ENCODE data around the gene AURKAIP1.

AURKAIP1 gene

DNA sequence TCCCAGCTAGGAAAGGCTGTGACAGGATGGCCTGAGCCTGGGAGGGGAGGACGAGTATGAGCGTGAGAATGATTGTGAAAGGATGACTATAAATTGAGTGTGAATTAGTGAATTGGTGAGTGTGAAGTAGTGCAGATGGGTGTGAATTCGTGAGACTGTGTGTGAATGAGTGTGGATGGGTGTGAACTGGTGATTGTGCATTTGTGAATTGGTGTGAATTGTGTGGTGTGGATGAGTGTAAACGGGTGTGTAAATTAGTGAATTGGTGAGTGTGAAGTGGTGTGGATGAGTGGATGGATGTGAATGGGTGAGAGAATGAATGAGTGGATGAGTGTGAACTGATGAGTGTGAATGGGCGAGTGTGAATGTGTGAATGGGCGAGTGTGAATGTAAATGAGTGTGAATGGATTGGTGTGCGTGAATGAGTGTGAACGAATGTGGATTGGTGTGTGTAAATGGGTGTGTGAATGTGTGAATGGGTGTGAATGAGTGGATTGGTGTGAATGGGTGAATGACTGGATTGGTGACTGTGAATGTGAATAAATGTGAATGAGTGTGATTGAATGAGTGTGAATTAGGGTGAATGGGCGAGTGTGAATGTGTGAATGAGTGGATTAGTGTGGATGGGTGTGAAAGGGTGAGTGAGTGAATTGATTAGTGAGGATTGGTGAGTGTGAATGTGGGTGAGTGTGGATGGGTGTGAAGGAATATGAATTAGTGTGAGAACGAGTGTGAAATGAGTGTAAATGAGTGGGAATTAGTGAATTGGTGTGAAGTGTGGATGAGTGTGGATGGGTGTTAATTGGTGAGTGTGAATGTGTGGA, 8.9 kb downstream of the AURKAIP1 start:
- Histone ChIP-seq H3K9me3 (ENCODE audit: insufficient read depth, low read depth, low read length) (peaks cover 17% of the 10 kb centered on the region), H3K27me3 (ENCODE audit: insufficient read depth, low read length) (no peaks in the 10 kb centered on the region)

DNA sequence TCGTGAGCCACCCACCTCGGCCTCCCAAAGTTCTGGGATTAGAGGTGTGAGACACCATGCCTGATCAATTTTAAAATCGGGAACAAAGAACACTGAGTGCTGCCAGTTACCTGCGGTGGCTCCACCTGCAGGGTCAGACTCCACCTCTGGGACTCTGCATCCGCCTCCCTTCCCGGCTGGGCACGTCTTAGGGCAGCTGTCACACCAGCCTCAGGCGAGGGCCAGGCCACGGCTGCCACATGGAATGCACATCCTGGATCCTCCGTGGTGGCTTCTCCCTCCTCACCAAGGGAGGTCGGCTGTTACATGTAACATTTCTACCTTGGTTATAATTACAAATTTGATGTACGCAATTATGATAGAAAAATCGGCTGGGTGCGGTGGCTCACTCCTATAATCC, 10.7 kb downstream of the AURKAIP1 start:
- Histone ChIP-seq H3K27ac (ENCODE audit: low read length) (no peak overlapping the region), H3K9me3 (ENCODE audit: insufficient read depth, low read depth, low read length) (peaks cover 17% of the 10 kb centered on the region), H3K4me1 (ENCODE audit: insufficient read depth, low read length) (peaks cover 6% of the 10 kb centered on the region), H3K36me3 (ENCODE audit: insufficient read depth, low read depth, low read length) (no peaks in the 10 kb centered on the region), H3K27me3 (ENCODE audit: insufficient read depth, low read length) (no peaks in the 10 kb centered on the region), H3K4me3 (ENCODE audit: low read length) (no peak overlapping the region), H3K9ac (ENCODE audit: low read depth, low read length) (no peak overlapping the region)

More for the DNA sequence above, 8.9 kb downstream of the AURKAIP1 start:
- Histone ChIP-seq H3K9ac (ENCODE audit: low read depth, low read length) (no peak overlapping the region), H3K4me1 (ENCODE audit: insufficient read depth, low read length) (peaks cover 2% of the 10 kb centered on the region; the same call in 1 of the 2 replicates), H3K27ac (ENCODE audit: low read length) (no peak overlapping the region), H3K36me3 (ENCODE audit: insufficient read depth, low read depth, low read length) (no peaks in the 10 kb centered on the region), H3K4me3 (ENCODE audit: low read length) (no peak overlapping the region)

DNA sequence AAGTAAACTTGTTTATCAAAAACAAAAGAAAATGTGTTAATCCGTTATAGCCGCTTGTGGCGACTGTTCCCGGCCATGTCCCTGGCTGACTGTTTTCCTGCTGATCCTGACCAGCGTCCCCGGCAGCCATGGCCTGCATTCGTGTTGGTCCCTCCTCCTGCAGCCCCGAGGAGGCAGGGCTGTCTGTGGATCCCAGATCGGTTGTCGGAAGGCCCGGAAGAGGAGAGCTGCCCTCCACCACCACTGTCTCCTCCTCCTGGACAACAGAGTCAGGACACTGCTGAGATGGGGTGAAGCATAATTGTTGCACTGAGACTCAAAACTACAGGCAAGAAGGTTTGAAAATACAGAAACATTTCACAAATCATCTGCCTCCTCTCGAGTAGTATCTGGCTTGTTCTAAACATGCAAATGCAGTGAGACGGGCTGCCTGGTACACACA, 13.0 kb downstream of the AURKAIP1 start:
- Histone ChIP-seq H3K27ac (ENCODE audit: low read length) (no peak overlapping the region), H3K36me3 (ENCODE audit: insufficient read depth, low read depth, low read length) (no peaks in the 10 kb centered on the region), H3K4me1 (ENCODE audit: insufficient read depth, low read length) (peaks cover 16% of the 10 kb centered on the region), H3K4me3 (ENCODE audit: low read length) (no peak overlapping the region), H3K9me3 (ENCODE audit: insufficient read depth, low read depth, low read length) (peaks cover 13% of the 10 kb centered on the region), H3K27me3 (ENCODE audit: insufficient read depth, low read length) (no peaks in the 10 kb centered on the region), H3K9ac (ENCODE audit: low read depth, low read length) (no peak overlapping the region)

DNA sequence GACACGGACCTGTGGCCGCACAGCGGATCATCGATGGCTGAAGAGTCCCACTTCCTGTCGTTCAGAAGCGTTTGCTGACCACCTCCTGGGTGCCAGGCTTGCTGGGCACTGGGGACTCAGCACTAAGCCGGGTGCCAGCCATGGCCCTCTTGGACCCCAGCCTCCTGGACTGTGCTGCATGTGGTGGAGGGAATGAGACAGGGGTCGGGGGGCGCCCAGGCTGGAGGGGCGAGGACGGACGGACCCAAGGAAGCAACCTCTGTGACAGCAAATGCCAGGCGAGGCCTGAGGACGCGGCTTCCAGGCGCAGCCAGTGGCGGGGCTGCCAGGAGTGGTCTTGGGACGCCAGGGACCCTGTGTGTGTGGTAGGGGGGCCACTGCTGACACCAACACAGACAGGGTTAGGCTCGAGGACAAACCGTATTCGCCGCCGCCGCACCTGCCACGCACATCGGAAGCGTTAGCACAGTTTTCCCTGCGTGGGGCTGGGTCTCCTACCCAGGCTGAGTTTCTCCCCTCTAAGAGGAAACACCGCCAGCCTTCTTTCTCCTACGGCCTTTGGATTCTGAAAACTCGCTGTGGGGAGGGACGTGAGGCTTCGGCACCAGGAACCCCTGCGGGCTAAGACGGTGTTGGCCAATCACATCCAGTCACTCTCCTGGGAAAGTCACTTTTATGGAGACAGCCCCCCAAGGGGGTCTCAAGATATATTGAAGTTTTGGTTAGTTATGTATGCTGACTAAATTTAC, 13.6 kb downstream of the AURKAIP1 start:
- H3K9ac ChIP-seq (ENCODE audit: low read depth, low read length), result no peak overlapping the region
- no peak overlapping the region for H3K27ac ChIP-seq (ENCODE audit: low read length)
- peaks cover 8% of the 10 kb centered on the region for H3K9me3 ChIP-seq (ENCODE audit: insufficient read depth, low read depth, low read length)
- no peak overlapping the region for H3K4me3 ChIP-seq (ENCODE audit: low read length)
- H3K27me3 ChIP-seq (ENCODE audit: insufficient read depth, low read length), result no peaks in the 10 kb centered on the region
- no peaks in the 10 kb centered on the region for H3K36me3 ChIP-seq (ENCODE audit: insufficient read depth, low read depth, low read length)
- H3K4me1 ChIP-seq (ENCODE audit: insufficient read depth, low read length), result peaks cover 16% of the 10 kb centered on the region

DNA sequence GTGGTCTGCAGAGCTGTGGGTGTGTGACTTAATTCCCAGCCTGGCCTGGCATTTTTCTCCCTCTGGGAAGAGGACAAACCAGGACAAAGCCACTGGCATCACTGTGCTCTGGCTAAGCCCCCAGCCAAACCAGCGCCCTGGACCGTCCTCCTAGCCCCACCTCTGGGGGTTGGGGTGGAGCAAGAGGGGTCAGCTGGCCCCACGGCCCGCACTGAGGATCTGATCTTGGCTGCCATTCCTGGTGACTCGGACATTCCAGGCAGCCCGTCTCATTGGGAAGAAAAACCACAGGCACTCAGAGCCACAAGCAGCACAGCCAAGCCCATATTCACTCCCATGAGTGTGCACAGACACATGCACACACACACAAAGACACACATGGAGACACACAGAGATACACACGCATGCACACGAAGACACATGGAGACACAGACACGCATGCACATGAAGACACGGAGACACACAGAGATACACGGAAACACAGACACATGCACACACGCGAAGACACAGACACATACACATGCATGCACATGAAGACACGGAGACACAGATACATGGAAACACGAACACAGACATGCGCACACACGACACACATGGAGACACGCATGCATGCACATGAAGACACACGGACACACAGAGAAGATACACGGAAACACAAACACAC, 14.4 kb downstream of the AURKAIP1 start:
- no peaks in the 10 kb centered on the region for H3K9me3 ChIP-seq (ENCODE audit: insufficient read depth, low read depth, low read length)
- peaks cover 16% of the 10 kb centered on the region for H3K4me1 ChIP-seq (ENCODE audit: insufficient read depth, low read length)
- H3K36me3 ChIP-seq (ENCODE audit: insufficient read depth, low read depth, low read length), result no peaks in the 10 kb centered on the region
- no peak overlapping the region for H3K4me3 ChIP-seq (ENCODE audit: low read length)
- H3K9ac ChIP-seq (ENCODE audit: low read depth, low read length), result no peak overlapping the region
- no peak overlapping the region for H3K27ac ChIP-seq (ENCODE audit: low read length)
- H3K27me3 ChIP-seq (ENCODE audit: insufficient read depth, low read length), result no peaks in the 10 kb centered on the region

DNA sequence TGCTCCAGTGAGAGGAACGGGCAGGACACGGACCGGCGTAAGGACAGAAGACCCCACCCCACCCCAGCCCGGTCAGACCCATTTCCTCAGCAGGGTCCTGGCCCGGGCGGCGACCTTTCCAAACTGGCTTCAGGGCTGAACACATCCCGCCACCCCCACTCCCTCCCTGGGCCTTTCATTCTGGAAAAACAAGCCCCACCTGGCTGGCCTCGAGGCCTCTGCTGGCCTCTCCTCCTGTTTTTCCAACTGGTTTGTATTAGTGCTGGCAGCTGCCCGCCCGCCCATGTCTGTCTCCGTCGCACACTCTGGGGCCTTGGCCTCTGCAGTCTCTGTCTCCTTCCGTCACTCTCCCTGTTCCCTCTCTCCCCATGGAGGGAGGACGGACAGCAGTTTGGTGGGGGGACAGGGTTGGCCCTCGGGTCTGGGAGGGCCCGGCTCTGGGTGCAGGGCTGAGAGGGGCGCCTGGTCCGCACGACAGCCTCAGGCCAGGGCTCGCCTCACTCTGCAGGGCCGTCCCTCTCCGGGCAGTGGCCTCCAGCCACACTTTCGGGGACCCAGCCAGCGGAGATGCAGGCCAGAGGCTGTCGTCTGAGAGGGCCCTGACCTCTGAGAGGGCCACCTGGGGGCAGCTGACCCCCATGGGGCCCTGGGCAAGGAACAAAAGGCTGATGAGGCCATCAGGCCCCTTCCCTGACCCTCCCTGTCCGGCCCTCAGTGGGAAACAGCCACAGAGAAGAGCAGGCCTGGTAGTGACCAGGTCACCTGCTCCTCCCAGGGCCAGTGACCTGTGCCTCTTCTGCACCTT, 15.1 kb downstream of the AURKAIP1 start:
- H3K36me3 ChIP-seq (ENCODE audit: insufficient read depth, low read depth, low read length), result no peaks in the 10 kb centered on the region
- H3K4me1 ChIP-seq (ENCODE audit: insufficient read depth, low read length), result peaks cover 16% of the 10 kb centered on the region
- no peak overlapping the region for H3K27ac ChIP-seq (ENCODE audit: low read length)
- peaks cover 2% of the 10 kb centered on the region for H3K27me3 ChIP-seq (ENCODE audit: insufficient read depth, low read length)
- H3K9me3 ChIP-seq (ENCODE audit: insufficient read depth, low read depth, low read length), result no peaks in the 10 kb centered on the region
- no peak overlapping the region for H3K4me3 ChIP-seq (ENCODE audit: low read length)
- H3K9ac ChIP-seq (ENCODE audit: low read depth, low read length), result no peak overlapping the region

DNA sequence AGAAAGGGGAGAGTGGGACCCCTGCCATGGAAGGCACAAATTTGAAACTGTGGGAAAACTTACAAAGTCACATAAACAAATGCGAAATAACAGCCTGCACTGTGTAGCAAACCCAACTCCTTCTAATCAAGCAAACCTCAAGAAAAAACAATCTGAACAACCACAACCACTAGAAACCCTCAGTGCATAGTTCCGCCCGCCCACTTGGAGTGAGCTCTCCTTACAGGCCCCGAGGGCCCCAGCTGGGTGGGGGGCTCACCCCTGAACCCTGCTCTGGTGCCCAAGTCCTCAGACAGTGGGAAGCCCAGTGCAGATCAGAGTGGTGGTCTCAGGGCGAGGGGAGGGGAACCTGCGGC, 15.7 kb downstream of the AURKAIP1 start:
- Histone ChIP-seq H3K36me3 (ENCODE audit: insufficient read depth, low read depth, low read length) (no peaks in the 10 kb centered on the region), H3K9me3 (ENCODE audit: insufficient read depth, low read depth, low read length) (no peaks in the 10 kb centered on the region), H3K4me3 (ENCODE audit: low read length) (no peak overlapping the region), H3K27ac (ENCODE audit: low read length) (no peak overlapping the region), H3K4me1 (ENCODE audit: insufficient read depth, low read length) (peaks cover 16% of the 10 kb centered on the region), H3K9ac (ENCODE audit: low read depth, low read length) (no peak overlapping the region), H3K27me3 (ENCODE audit: insufficient read depth, low read length) (peaks cover 7% of the 10 kb centered on the region)

DNA sequence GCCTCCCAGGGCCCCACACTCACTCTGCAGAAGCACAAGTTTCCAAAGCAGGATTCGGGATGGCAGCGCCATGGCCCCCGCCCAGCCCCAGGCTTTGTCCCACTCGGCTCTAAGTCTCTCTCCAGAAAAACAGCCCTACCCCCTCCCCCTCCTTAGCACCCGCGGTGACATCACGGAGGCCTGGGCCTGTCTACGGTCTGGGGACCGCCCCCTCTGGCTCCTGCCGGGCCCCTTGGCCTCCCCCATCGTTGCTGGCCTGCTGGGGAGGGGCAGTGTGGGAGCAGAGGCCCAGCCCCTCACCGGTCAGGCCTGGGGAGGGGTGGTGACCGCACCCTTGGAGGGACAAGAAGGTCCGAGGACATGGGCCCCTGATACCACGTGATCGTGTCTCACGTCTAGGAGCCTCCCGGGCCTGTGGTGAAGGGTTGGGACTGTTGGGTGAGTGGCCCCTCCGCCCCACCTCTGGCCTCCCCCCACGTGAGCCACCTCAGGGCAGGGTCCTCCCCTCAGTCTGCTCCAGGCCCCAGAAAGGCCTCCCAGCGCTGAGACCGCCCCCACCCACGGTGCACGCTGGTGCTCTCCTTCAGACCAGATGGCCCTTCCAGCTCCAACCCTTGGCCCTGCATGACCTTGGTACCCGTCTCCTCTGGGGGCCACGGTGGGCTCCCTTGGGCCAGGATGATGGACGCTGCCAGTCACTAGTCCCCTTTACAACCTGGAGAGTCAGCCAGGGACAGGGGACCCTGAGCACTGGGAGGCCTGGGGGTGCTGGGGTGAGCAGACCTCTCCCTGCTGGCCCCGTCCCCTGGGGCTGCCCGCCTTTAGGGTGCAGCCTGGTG, 16.4 kb downstream of the AURKAIP1 start, which contains the start of gene MXRA8:
Gene MXRA8 (minus strand): TSS at position 123 of the 839 bp plus-strand sequence. CDS start 51 bp downstream, at position 72.
- peak within 1 kb of the TSS; percentile 54; the same call in 1 of the 2 replicates for H3K4me3 ChIP-seq (ENCODE audit: low read length)
- no peaks in the 10 kb centered on the region for H3K36me3 ChIP-seq (ENCODE audit: insufficient read depth, low read depth, low read length)
- H3K9me3 ChIP-seq (ENCODE audit: insufficient read depth, low read depth, low read length), result no peaks in the 10 kb centered on the region
- peaks cover 14% of the 10 kb centered on the region for H3K27me3 ChIP-seq (ENCODE audit: insufficient read depth, low read length)
- H3K9ac ChIP-seq (ENCODE audit: low read depth, low read length), result peak within 1 kb of the TSS; percentile 67; the same call in 1 of the 2 replicates
- H3K4me1 ChIP-seq (ENCODE audit: insufficient read depth, low read length), result peaks cover 16% of the 10 kb centered on the region
- no peak within 1 kb of the TSS for H3K27ac ChIP-seq (ENCODE audit: low read length)

DNA sequence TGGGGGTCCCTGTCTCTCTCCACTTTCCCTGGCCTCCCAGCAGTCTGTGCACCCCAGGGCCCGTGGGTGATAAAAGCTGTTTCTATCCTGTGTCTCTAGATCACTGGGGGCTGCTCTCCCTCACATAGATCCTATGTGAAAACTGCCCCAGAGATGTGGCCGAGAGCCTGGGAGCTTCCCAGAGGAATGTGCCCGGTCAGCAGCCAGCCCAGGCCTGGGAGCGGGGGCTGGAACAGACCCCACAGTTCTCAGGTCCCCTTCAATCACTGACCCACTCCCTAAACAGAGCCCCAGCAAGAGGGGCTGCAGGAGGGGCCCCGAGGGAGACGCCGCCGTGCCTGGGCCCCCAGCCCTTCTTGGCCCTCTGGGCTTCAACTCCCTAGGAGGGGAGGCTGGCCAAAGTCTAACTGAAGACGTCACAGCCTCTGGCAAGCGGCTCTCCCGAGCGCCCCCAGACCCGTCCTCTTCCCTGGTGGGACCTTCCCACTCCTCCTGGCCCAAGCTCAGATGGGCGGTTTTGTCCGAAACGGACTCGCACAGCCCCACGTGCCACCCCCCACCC, 17.1 kb downstream of the AURKAIP1 start:
- Histone ChIP-seq H3K36me3 (ENCODE audit: insufficient read depth, low read depth, low read length) (no peaks in the 10 kb centered on the region), H3K4me3 (ENCODE audit: low read length) (peak overlapping the region; percentile 54; the same call in 1 of the 2 replicates), H3K27ac (ENCODE audit: low read length) (no peak overlapping the region), H3K4me1 (ENCODE audit: insufficient read depth, low read length) (peaks cover 17% of the 10 kb centered on the region), H3K9ac (ENCODE audit: low read depth, low read length) (peak overlapping the region; percentile 67; the same call in 1 of the 2 replicates), H3K9me3 (ENCODE audit: insufficient read depth, low read depth, low read length) (no peaks in the 10 kb centered on the region), H3K27me3 (ENCODE audit: insufficient read depth, low read length) (peaks cover 20% of the 10 kb centered on the region)

DNA sequence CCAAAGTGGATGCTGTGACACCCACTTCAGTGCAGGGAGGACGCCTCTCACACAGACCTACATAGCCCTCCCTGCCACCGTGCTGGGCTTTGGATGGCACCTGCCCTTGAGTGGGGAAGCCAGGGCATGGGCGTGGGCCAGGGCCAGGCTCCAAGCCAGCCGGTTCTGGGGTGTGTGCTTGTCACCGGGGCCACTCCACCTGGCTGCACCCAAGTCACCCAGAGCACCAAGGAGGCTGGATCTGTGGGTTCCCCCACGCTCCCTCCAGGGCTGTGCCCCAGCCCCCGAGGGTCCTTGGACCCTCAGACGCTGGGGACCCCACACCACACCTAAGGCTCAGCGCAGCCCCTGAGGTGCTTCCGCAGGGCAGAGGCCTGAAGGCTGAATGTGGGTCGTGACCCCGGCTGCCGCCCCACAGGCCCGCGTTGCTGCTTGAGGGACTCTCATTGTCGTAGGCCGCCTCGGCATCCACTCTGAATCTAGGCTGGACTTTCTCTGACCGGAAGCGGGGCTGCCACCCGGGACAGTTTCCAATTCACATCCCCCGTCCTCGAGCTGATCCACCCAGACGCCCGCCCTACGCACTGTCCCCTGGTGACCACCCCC, 18.1 kb downstream of the AURKAIP1 start:
- peaks cover 17% of the 10 kb centered on the region for H3K4me1 ChIP-seq (ENCODE audit: insufficient read depth, low read length)
- H3K9ac ChIP-seq (ENCODE audit: low read depth, low read length), result no peak overlapping the region
- H3K27me3 ChIP-seq (ENCODE audit: insufficient read depth, low read length), result peaks cover 22% of the 10 kb centered on the region
- H3K27ac ChIP-seq (ENCODE audit: low read length), result no peak overlapping the region
- H3K9me3 ChIP-seq (ENCODE audit: insufficient read depth, low read depth, low read length), result no peaks in the 10 kb centered on the region
- no peaks in the 10 kb centered on the region for H3K36me3 ChIP-seq (ENCODE audit: insufficient read depth, low read depth, low read length)
- H3K4me3 ChIP-seq (ENCODE audit: low read length), result no peak overlapping the region

All from iPS-20b (cell line).